Raji (cell line): ENCODE results near the gene SLC6A3.

Experiments used
- POLR2A ChIP-seq: IDR thresholded peaks from 2 replicates; pipeline ENCODE4 v1.6.1; 2011; ENCODE audit warnings: low read depth, low read length, control low read depth; ENCODE audit not compliant: insufficient read depth

Gene SLC6A3

DNA sequence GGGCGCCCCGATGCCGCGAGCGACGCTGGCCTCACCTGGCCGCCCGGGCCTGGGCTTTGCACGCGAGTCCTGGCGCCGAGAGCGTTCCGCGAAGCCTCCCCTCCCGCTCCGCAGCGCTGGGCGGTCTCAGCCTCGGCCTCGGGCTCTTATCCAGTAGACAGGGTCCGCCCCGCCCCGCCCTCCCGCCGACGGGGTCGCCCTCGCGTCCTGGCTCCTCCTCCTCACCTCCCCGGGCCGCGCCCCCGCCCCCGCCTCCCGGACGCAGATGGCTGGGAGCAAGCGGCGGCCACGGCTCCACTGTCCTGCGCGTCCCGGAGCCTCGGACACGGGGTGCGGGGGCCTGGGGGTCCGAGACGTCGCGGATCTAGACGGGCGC is at the start of gene SLC6A3:
Gene SLC6A3, minus strand, starts transcription at position 128 of the 376 bp plus-strand sequence. CDS start 2,243 bp downstream, outside the sequence.
- no peak for TF ChIP-seq POLR2A

DNA sequence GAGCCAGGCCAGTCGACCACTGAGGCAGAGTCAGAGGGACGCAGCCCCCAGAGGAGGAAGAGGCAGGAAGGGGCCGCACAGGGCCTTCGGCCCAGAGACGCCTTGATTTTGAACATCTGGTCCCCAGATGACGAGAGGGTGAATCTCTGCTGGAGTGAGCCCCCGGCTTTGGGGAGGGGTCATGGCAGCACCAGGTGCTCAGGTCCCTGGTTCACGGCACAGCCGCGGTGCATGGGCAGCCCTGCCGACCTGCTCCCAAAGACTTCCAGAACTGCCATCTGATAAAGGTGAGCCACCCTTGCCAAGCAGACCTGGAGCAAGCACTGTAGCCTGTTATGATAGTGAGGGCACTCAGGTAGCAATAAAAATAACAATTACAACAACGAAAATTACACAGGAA is 48.7 kb upstream of the SLC6A3 start:
- TF ChIP-seq POLR2A: no peak

DNA sequence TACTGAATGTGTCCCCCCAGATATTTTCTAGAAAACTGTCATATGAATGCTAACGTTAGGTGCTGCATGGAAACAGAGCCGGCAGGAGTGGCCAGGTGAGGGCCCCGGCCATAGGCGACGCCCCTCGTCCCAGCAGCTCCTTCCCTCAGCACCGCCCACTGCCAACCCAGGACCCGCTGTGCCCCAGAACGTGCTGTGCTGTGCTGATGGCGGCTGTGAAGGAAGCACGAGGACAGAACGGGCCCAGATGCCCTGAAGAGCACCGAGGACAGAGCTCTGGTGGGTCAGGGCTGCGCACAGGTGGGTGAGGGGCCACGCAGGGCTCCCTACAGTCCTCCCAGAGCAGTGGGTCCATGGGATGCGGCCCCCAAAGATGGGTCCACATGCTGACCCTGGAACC is 48.2 kb upstream of the SLC6A3 start:
- no peak for TF ChIP-seq POLR2A

DNA sequence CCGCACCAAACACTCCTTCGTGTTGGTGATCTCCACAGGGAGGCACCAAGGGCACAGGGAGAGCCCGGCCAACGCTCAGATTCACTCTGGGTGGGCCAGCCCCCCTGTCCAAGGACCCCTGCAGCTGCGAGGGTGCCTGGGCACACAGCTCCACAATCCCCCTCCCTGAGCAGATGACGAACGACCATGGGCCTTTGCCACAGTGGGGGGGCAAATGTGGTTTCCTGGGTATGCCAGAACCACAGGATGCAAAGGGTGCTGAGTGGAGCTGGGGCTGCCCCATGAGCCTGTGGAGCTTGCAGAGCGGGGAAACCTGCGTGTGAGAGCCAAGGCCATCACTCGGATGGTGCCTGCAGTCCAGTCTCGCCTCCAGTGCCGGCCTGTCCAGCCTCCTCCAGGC is 47.5 kb upstream of the SLC6A3 start:
- TF ChIP-seq POLR2A: no peak

DNA sequence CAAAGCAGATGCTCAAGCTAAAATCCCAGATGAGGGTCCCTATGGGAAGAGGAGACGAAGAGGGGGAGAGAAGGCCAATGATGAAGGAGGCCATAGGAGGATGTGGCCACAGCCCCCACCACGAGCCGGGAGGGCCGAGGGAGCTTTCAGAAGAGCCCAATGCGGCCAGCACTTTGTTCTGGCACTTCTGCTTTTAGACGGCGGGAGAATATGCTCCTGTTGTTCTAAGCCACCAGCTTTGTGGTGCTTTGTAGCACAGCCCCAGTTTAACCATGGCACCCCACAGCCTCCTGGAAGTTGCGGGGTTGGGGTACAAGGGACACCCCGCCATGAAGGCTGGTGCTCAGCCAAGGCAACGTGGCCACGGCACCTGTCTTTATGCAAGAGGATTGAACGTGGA is 45.1 kb upstream of the SLC6A3 start:
- no peak for TF ChIP-seq POLR2A

DNA sequence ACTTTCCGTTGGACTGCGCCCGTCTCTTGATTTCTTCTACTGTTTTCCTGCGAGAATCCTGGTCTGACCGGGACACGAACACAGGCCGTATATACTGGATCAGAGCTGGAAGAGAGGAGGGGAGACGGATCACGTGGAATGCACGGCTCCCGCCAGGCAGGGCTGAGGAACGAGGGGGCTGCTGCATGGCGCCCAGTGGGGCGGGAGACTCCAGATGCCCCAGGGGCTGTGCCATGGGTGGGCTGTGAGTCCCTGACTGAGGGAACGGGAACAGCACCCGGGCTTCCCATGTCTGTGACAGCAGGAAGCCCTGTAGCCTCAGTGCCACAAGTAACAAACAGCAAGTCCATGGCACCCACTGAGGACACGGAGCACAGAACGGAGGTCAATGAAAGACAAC is 44.5 kb upstream of the SLC6A3 start:
- no peak for TF ChIP-seq POLR2A

DNA sequence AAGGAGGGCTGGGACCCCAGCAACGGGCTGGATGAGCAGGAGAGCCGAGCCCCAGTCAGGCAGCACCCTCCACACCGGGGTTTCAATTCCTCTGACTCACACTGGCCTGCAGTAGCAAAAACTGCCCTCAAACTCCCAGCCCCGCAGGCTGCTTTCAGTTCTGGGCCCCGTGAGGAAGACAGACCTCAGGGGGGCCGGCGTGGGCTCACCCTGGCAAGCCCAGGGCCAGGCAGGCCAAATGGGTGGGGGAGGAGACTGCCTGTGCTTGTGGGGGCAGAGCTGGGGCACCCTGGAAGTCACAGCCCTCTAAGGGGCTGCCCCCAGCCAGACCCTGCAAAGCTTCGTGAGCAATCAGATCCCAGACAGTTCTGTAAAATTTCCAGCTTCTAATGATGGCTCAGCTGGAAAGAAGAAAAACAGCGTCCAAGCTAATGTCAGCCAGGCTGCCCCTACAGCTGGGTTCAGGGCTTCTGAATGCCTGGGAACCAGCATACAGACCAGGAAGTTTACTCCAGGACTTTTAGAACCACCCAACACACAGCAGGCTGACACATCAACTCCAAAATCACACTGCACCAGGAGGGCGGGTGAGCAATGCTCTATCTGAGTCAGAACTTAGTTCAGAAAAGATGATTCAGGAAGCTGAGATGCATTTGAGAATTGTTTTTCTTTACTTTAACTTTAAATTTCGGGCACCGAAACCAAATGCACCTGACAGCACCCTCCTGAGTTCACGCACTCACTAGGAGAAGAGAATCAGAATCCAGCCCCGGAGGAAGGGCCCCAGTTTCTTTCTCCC is 43.8 kb upstream of the SLC6A3 start:
- no peak for TF ChIP-seq POLR2A

DNA sequence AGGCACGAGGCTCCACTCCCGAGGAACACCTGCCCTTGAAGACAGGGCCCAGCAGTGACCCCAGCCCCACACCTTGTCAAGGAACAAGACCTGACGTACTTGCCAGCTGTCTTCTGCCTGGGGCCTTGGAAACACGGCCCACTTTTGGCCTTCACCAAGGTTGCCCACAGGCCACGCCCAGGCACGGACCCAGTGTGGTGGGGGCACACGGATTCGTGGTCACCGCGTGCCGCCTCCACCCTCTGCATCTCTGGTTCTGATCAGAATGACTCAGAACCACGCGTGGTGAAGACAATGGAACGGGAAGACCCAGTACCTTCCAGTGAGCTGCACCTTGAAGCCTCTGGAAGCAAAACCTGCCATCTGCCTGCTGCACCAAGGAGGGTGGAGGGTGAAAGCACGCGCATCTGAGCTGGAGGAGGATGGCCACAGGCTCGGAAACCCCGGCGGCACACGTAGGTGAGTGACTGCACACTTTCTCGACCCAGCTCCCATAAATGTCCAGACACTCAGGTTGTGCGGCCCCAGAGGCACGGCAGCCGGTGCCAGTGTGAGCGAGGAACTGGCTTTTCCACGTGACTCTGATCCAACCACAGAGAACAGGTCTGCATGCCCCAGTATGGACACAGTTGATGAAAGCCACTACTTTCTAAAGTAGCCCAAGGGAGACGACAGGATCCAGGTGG is 42.0 kb upstream of the SLC6A3 start:
- TF ChIP-seq POLR2A: no peak

DNA sequence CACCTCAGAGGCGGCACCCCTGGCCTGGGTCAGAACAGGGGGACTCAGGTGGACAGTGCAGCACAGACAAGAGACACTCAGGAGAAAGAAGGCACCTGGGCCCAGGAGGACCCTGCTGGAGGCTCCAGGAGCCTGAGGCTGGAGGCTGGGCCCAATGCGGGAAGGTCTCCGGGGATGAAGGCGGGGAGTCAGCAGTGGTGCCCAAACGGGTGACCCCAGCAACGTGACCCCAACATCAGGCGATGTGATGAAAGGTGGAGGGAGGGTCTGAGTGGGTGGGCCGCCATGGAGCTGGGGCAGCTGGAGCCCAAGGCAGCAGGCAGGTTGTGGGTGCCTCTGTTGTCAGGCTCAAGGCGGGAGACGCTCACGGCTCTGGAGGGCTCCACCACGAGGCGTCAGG is 41.0 kb upstream of the SLC6A3 start:
- no peak for TF ChIP-seq POLR2A

DNA sequence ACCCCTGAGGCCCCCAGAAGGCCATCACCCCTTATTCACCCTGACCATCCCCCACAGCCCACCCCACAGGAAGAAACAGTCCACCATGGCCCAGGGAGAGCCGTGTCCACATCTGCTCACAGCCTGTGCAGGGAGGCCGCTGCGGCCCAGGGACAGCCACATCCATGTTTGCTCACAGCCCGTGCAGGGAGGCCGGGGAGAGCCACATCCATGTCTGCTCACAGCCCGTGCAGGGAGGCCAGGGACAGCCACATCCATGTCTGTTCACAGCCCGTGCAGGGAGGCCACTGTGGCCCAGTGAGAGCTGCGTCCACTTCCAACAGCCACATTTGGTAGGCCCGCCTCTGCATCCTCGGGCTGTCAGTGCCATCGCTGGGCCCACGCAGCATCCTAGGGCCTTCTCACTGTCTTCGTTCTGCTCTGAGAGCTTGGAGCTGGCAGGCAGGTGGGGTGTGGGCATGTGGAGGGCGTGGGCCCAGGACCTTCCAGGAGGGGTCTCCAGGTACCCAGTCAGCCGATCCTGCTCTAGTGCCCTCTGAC is 40.4 kb upstream of the SLC6A3 start:
- TF ChIP-seq POLR2A: no peak

DNA sequence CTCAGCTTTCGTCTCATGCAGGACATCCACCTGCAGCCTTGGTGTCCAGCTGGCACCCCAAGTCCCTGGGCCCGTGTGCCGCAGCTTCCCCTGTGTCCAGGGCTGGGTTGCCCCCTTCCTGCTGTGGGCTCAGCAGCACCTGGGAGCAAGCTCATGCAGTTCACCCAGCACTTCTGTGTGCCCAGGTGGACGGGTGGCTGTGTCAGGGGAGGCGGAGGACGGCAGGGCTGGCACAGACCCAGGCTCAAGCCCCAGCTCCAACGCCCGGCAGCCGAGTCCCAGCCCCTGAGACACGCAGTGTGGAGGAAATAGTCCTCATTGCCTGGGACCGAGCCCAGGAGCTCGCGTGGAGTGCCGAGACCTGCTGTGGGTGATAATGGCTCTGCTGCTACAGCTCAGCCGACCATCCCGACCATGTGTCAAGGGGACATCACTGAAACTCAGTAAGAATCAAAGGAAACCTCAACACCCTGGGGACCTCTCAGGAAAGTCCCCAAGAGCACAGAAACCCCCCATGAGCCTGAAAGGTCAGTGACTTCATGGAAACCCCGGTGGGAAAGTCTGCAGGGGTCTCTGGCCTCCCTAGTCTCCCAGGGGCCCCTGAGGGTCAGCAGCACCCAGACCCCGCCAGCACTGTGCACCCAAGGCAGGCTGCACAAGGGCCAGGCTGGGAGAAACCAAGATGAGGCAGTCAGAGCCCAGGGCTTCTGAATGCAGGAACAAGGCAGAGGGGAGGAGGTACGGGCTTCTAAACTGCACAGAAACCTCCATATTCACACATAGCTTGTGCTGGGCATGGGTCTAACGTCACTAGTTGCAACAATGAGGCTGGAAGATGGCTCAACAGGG is 39.7 kb upstream of the SLC6A3 start:
- no peak for TF ChIP-seq POLR2A

DNA sequence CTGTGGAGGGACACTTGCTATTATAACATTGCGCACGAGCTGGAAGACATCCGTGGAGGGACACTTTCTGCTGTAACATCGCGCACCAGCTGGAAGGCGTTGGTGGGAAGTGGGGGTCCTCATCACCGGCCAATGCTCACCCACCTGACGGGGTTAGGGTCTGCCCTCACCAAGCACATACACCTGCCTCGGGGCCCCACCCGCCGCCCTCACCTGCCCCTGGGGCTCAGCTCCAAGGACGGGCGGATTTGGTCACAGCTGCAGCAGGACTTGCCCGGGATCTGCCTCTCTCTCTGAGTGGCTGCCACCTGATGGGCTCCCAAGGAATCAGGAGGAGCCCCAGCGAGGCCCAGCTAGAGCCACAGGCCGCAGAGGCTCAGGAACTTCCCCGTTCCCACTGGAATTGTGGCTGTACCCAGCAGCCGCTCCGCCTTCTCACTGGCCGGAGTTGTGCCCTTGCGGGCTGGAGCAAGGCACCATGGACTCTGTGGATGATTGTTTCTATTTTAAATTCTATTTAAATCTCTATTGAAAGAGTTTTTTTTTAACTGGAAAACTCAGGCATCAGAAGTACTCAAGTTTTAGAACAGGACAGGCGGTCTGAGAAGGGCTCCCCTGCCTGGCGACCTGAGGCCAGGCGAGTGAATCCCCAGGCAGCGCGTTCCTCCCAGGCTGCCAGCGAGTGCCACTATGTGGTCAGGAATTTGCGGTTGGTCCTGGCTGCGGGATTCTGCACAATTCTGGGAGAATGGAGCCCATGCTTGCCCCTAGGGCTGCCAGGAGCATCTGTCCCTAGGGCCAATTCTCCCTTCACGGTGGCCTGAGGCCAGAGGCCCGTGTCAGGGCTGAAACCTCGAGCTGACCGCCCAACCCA is 38.9 kb upstream of the SLC6A3 start:
- TF ChIP-seq POLR2A: no peak

DNA sequence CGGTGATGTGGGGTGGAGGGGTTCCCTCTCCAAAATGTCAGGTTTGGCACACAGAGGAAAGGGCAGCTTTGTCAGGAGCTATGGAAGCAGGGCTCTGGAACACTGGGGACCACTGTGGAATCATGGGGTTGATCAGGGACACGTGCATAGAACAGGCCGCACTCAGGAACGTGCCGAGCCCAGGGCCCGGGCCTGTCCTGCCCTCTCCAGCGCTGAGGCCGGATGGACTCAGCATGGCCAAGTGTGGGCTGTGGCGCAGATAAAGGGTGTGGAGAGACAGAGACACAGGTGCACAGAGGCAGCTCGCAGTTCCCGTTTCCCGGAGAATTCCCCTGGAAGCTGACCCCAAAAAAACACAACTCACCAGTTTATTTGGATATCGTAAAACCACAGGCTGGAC is 37.8 kb upstream of the SLC6A3 start:
- no peak for TF ChIP-seq POLR2A

DNA sequence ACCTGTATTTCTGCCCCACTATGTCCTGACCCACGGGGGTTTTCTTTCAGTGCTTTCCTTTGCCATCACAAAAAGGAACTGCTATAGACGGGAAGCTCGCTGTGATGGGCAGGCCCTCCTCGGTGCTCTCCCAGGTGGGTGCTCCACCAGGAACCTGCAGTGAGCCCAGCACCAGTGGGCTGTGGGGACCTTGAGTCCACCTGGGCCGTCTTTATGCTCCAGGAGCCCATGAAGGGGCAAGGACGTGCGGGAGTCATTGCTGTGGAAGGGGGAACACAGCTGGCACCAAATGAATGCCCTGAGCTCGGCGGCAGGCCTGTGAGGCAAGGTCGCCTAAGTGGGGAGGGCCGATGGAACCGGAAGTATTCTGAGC is 36.7 kb upstream of the SLC6A3 start:
- no peak for TF ChIP-seq POLR2A
